ENCODE results near the gene TMIGD2.
"Not testable (repeated sequence)": the region's sequence is repeated elsewhere in the genome, so short reads cannot be mapped to it uniquely, and the experiment has no call there.

Gene TMIGD2

DNA sequence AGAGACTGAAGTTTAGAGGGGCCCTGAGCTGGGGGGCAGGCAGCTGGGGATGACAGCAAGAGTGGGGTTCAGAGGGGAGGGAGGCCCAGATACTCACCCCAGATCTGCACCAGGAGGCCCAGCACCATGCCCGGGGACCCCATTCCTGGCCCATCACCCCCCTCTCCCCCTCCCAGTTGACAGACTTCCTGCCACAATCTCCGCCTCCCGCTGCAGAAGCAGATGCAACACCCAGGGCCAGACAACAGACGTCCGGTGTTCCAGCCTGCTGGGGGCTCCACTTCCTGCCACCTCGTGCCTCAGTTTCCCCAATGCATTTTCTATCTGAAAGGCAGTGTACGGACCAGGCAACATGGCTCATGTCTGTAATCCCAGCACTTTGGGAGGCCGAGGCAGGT, at the start of gene TMIGD2:
TMIGD2 (minus strand) TSS at position 147 of the 398 bp plus-strand sequence; CDS start at position 143, 4 bp downstream.
- no peak for DNase-seq

DNA sequence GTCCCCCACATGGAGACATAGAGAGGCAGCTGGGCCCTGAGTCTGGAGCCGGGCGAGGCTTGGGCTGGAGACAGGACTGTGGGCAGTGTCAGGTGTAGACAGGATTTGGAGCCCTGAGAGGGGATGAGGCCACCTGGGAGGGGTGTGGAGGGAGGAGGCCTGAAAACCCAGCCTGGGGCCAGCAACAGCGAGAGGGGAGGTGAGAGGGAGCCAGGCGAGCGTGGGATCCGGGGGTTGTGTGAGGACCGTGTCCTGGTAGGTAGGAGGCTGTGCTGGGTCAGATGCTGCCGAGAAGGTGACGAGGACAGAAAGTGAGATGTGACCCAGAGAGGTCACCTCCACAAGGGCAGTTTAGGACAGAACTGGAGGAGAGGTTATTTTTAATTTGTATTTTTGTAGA, 48.5 kb upstream of the TMIGD2 start:
- no peak for DNase-seq

GRCh38 chr19:4350111-4350510, 47.9 kb upstream of the TMIGD2 start:
- DNase-seq, result no peak

GRCh38 chr19:4349225-4349624, 47.0 kb upstream of the TMIGD2 start:
- DNase-seq, result not testable (repeated sequence)

DNA sequence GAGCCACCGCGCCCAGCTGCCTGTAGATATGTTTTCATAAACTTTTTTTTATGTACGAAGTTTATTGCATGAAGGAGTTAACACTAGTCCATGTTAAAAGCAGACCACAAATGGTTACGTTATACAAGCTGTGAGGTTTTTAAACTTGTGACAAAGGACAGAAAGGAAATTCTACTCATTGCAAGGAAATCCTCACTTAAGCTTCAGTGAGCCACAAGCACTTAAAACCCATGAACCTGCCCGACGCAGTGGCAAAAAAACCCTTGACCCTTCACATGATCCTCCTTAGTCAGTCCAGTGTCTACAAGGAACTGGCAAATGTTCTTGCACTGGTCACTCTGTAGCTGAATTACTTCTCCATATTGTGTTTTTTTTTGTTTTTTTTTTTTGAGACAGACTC, 45.3 kb upstream of the TMIGD2 start:
- DNase-seq, result no peak

- no peak for DNase-seq
Observed at GRCh38 chr19:4346020-4346383, 43.8 kb upstream of the TMIGD2 start.

GRCh38 chr19:4345342-4346019, 43.3 kb upstream of the TMIGD2 start:
- no peak for DNase-seq

DNA sequence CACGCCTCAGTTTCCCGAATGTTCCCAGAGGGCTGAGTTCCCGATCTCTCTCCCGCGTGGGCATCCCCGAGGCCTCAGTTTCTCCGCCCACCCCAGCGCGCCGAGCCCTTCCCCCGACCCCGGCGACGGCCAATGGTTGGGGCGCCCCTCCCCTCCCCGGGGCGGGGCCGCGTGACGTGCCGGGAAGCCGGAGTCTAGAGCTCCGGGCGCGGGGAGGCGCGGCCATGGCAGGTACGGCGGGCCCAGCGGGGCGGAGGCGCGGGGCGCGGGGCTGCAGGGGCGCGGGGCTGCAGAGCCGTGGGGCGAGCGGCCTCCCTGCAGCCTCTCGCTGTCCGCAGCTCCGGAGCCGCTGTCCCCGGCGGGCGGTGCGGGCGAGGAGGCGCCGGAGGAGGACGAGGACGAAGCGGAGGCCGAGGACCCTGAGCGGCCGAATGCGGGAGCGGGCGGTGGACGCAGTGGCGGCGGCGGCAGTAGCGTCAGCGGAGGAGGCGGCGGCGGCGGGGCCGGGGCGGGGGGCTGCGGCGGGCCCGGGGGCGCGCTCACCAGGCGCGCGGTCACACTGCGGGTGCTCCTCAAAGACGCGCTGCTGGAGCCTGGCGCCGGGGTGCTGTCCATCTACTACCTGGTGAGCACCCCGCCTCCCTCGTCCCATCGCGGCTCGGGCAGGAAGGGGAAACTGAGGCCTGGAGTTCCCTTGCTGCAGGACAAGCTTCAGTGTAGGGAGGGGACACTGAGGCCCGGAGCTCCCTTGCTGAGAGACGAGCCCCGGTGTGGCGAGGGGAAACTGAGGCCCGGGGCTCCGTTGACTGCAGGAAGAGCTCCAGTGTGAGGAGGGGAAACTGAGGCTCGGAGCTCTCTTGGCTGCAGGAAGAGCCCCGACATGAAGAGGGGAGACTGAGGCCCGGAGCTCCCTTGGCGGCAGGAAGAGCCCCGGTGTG, 41.5 kb upstream of the TMIGD2 start, which contains the start of gene MPND:
MPND (plus strand) TSS at position 193 of the 938 bp plus-strand sequence; CDS start at position 225, 32 bp downstream.
- DNase-seq, result peak; percentile 75

GRCh38 chr19:4342615-4343369, 40.6 kb upstream of the TMIGD2 start:
- DNase-seq, result peak; percentile 96

DNA sequence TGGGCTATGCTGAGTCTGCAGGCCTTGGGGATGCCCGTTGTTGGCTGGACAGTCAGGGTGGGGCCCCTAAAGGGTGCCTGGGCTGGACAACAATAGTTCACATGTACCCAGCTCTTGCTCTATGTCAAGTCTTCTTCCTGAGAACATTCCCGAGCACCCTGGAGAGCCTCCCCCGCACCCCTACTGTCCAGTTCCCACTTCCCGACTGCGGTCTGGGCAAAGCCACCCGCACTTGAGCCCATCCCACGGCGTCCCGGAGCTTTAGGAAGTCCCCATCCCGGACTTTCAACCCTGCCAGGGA, 40.1 kb upstream of the TMIGD2 start:
- DNase-seq, result no peak

DNA sequence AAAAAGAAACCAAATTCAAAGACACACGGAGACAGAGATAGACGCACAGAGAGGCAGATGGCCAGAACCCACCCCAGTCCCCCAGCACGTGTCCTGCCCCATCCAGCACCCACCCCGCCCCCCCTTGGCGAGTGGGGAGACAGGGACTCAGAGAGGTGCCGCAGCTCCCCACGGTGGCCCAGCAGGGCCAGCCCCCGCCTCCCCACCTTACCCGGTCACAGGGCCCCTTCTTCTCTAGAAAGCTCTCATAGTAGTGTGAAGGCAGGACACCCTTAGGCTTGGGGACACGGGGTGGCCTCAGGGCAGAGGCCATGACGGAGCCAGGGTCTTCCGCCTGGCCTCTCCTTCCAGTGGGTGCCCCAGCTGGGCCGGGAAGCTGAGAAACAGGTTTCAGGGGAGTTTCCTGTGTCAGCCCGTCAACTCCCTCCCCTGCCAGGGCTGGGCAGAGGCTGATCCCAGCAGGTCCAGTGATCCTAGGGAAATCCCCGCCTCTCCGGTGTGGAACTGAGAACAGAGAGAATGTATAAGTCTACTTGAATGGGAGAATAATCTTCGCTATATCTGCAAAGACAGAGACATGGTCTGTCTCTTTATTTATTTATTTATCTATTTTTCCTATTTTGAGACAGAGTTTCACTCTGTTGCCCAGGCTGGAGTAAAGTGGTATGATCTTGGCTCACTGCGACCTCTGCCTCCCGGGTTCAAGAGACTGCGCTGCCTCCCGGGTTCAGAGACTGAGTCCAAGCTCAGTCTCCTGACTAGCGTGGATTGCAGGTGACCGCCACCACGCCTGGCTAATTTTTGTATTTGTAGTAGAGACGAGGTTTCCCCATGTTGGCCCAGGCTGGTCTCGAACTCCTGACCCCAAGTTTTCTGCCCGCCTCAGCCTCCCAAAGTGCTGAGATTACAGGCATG, 36.5 kb upstream of the TMIGD2 start, which contains the start of gene STAP2:
STAP2 (minus strand) TSS at position 387 of the 915 bp plus-strand sequence; CDS start at position 313, 74 bp downstream.
- DNase-seq, result no peak

GRCh38 chr19:4337906-4338440, 35.8 kb upstream of the TMIGD2 start:
- DNase-seq, result no peak

GRCh38 chr19:4334929-4335570, 32.9 kb upstream of the TMIGD2 start:
- DNase-seq, result no peak

DNA sequence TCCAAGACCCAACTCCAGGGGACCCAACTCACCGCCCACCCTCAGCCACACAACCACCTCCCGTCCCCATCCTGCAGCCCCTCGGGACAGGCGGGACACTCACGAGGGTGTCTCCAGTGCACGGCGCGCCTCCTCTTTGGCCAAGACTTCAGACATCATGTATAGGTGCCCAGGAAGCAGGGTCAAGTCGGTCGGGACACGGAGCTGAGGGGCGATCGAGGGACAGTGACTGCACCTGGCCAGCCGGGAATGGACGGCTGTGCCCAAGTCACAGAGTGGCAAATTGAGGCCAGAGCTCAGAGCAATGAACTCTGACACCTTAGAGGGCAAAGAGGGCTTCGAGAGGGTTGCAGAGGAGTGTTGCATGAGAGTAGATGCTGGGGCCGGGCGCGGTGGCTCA, 27.7 kb upstream of the TMIGD2 start:
- no peak for DNase-seq

DNA sequence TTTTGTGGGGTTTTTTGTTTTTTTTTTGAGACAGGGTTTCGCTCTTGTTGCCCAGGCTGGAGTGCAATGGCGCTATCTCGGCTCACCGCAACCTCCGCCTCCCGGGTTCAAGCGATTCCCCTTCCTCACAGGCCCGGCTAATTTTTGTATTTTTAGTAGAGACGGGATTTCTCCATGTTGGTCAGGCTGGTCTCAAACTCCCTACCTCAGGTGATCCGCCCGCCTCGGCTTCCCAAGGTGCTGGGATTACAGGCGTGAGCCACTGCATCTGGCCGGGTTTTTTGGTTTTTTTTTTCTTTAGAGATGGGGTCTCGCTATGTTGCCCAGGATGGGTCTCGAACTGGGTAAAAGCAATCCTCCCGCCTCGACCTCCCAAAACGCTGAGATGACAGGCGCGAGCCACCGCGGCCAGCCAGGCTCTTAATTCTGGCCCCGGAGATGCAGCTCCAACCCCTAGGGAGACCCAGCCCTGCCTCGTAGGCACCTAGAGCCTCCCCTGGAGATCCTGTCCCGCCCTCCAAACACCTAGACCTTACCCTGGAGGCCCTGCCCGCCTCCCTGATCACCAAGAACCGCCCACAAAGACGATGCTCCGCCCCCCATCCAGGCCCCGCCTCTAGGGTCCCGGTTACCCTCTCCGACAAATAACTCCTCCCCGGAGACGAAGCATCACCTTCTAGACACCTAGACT, 26.9 kb upstream of the TMIGD2 start:
- DNase-seq, result not testable (repeated sequence)

DNA sequence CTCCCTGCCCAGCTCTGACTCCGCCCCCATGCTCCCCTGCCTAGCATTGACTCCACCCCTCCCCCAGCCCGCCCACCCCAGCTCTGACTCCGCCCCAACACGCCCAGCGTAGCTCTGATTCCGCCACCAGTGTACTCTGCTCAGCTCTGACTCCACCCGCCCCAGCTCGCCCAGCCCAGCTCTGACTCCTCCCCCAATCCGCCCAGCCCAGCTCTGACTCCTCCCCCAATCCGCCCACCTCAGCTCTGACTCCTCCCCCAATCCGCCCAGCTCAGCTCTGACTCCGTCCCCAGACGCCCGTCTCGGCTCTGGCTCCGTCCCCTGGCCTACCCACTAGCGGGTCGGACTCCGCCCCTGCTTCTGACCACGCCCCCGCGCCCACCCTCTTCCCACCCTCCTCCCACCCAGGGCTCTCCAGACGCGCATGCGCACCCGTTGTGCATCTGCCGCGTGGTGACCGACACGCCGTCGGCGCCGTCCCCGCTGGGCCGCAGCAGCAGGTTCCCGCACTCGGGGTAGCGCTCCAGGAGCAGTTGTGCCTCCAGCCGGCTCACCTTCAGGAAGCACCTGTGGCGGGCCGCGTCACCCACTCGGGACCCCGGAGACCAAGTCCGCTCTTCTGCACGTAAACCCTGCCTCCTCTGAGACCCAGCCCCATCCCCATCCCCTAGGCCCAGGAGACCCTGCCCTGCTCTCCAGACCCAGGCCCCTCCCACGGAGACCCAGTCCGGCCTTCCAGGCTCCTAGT, 26.2 kb upstream of the TMIGD2 start:
- DNase-seq, result peak; percentile 96

DNA sequence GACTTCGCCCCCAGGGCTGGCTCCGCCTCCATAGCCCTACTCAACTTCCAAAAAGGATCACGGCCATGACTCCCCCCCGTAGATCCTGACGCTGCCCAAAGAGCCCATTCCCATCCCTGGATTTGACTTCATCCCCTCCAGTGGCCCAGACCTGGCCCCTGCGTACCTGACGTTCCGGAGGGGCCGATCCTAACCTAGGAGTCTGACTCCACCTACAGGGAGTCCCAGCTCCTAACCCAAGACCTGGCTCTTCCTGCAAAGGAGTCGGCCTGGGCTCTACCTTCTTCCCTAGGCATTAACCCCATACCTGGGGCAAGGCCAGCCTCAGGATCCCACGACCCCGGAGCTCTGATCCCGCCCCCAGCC, 25.7 kb upstream of the TMIGD2 start:
- DNase-seq, result no peak

GRCh38 chr19:4327252-4327876, 25.2 kb upstream of the TMIGD2 start:
- no peak for DNase-seq

DNA sequence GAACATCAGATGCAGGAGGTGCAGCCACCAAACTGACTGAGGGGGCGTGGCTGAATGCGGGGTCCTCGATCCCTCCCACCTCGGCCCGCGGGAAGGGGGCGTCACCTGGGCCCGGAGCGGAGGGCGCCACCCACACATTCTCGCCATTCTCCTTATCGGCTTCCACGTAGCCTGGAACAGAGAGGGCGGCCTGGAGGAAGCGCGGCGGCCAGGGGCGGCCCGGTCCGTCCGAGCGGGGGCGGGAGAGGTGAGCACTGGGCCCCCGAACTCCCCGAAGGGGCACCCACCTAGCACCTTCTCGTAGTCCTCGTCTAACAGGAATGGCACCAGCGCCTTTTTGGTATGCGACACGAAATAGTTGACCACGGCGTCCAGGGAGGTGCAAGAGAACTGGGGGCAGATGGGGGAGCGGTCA, 24.7 kb upstream of the TMIGD2 start:
- no peak for DNase-seq

Data from NCI-H2107 (cell line).